ENCODE data around the gene COL4A2.

DNA sequence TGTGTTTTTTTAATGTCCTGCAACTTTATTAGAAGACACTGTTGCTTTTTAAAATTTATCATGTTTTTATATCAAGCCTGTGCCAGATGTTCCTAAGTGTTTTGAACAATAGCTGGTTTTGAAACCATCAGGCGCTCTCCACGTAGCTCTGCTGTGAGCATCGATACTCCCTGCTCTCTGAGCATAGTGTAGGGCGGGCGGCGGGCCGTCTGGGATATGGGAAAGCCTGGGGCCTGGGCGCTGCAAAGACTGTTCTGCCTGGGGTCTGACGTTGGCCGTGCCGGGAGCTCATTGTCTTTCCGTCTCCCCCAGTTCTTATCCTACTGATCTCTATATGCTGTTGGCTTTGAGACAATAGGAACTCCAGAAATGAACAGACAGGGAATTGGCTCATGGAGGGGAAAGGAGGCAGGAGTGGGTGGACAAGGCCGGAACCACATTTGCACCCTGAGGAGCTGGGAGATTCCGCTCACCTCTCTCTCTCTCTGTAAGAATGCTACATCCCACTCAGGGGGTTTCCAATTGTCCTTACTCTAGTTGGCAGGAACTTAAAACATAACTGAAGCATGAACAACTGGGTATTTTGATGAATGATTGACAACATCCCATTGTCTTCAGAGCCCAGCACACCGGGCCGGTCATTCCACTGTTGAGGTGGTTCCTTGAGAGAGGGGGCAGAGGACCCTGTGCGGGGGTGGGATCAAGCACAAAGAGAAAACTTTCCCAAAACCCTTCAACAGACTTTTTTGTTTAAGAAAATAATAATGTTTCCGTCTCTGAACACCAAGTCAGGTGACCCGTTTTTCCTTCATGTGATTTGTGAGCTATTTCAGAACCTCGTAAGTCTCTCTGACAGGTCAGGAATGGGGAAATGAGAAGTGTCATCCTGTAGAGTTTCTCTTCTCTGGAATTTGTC lies 64.7 kb downstream of the COL4A2 start:
- TF ChIP-seq, protein P1, sequence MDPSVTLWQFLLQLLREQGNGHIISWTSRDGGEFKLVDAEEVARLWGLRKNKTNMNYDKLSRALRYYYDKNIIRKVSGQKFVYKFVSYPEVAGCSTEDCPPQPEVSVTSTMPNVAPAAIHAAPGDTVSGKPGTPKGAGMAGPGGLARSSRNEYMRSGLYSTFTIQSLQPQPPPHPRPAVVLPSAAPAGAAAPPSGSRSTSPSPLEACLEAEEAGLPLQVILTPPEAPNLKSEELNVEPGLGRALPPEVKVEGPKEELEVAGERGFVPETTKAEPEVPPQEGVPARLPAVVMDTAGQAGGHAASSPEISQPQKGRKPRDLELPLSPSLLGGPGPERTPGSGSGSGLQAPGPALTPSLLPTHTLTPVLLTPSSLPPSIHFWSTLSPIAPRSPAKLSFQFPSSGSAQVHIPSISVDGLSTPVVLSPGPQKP (IDR thresholded peaks at IDR 0.05; ENCODE audit: low read depth, low read length), result no peak
- TF ChIP-seq POLR2A (IDR thresholded peaks at IDR 0.05; ENCODE audit: low read length) (no peak), CEBPB (IDR thresholded peaks at IDR 0.05) (no peak), EP300 (IDR thresholded peaks at IDR 0.05) (no peak), CBX8 (IDR thresholded peaks at IDR 0.05) (no peak), MAZ (IDR thresholded peaks at IDR 0.05; ENCODE audit: borderline replicate concordance, low read depth, low read length) (no peak), MYC (IDR thresholded peaks at IDR 0.05; ENCODE audit: borderline replicate concordance, low read length) (no peak), SREBF2 (IDR thresholded peaks at IDR 0.05) (no peak), ZSCAN20 (CRISPR knock-in tag; IDR thresholded peaks at IDR 0.05) (no peak)
- TF ChIP-seq, protein P2, sequence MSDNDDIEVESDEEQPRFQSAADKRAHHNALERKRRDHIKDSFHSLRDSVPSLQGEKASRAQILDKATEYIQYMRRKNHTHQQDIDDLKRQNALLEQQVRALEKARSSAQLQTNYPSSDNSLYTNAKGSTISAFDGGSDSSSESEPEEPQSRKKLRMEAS (IDR thresholded peaks at IDR 0.05), result no peak
- TF ChIP-seq, protein P3, sequence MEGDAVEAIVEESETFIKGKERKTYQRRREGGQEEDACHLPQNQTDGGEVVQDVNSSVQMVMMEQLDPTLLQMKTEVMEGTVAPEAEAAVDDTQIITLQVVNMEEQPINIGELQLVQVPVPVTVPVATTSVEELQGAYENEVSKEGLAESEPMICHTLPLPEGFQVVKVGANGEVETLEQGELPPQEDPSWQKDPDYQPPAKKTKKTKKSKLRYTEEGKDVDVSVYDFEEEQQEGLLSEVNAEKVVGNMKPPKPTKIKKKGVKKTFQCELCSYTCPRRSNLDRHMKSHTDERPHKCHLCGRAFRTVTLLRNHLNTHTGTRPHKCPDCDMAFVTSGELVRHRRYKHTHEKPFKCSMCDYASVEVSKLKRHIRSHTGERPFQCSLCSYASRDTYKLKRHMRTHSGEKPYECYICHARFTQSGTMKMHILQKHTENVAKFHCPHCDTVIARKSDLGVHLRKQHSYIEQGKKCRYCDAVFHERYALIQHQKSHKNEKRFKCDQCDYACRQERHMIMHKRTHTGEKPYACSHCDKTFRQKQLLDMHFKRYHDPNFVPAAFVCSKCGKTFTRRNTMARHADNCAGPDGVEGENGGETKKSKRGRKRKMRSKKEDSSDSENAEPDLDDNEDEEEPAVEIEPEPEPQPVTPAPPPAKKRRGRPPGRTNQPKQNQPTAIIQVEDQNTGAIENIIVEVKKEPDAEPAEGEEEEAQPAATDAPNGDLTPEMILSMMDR (IDR thresholded peaks at IDR 0.05), result no peak
- TF ChIP-seq, protein P4, sequence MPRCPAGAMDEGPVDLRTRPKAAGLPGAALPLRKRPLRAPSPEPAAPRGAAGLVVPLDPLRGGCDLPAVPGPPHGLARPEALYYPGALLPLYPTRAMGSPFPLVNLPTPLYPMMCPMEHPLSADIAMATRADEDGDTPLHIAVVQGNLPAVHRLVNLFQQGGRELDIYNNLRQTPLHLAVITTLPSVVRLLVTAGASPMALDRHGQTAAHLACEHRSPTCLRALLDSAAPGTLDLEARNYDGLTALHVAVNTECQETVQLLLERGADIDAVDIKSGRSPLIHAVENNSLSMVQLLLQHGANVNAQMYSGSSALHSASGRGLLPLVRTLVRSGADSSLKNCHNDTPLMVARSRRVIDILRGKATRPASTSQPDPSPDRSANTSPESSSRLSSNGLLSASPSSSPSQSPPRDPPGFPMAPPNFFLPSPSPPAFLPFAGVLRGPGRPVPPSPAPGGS (IDR thresholded peaks at IDR 0.05), result no peak
- TF ChIP-seq, protein P5, sequence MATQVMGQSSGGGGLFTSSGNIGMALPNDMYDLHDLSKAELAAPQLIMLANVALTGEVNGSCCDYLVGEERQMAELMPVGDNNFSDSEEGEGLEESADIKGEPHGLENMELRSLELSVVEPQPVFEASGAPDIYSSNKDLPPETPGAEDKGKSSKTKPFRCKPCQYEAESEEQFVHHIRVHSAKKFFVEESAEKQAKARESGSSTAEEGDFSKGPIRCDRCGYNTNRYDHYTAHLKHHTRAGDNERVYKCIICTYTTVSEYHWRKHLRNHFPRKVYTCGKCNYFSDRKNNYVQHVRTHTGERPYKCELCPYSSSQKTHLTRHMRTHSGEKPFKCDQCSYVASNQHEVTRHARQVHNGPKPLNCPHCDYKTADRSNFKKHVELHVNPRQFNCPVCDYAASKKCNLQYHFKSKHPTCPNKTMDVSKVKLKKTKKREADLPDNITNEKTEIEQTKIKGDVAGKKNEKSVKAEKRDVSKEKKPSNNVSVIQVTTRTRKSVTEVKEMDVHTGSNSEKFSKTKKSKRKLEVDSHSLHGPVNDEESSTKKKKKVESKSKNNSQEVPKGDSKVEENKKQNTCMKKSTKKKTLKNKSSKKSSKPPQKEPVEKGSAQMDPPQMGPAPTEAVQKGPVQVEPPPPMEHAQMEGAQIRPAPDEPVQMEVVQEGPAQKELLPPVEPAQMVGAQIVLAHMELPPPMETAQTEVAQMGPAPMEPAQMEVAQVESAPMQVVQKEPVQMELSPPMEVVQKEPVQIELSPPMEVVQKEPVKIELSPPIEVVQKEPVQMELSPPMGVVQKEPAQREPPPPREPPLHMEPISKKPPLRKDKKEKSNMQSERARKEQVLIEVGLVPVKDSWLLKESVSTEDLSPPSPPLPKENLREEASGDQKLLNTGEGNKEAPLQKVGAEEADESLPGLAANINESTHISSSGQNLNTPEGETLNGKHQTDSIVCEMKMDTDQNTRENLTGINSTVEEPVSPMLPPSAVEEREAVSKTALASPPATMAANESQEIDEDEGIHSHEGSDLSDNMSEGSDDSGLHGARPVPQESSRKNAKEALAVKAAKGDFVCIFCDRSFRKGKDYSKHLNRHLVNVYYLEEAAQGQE (IDR thresholded peaks at IDR 0.05), result no peak
- TF ChIP-seq, protein P6, sequence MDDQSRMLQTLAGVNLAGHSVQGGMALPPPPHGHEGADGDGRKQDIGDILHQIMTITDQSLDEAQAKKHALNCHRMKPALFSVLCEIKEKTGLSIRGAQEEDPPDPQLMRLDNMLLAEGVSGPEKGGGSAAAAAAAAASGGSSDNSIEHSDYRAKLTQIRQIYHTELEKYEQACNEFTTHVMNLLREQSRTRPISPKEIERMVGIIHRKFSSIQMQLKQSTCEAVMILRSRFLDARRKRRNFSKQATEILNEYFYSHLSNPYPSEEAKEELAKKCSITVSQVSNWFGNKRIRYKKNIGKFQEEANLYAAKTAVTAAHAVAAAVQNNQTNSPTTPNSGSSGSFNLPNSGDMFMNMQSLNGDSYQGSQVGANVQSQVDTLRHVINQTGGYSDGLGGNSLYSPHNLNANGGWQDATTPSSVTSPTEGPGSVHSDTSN (IDR thresholded peaks at IDR 0.05), result no peak
